Activated naive CD4-positive, alpha-beta T cell treated with anti-CD3 and anti-CD28 coated beads, Interleukin-2, amount 50 U/mL, for 72 hours (primary cell): ENCODE measurements around the gene ZNF585A. TPM values are rescaled to one million over a fixed set of nuclear protein-coding genes. Genes with fewer than 3 reads are reported as not detected.
A peak's percentile ranks its signal among the peaks of the same experiment; 100 is the strongest.
"Not testable (repeated sequence)": the region's sequence is repeated elsewhere in the genome, so short reads cannot be mapped to it uniquely, and the experiment has no call there.

Experiments used
- ATAC-seq, 2 donors: fragments of 150-1000 bp; cut with Tn5 transposase; 2 replicates each; pipeline ENCODE4 v1.10.0; 2021; ENCODE audit warnings: mild to moderate bottlenecking in 2 of 2, moderate library complexity in 2 of 2
- DNase-seq, 2 donors: peaks; one replicate each; pipeline ENCODE4 v3.0.0; 2021 to 2022; ENCODE audit warnings: low spot score in 2 of 2
- H3K27ac Mint-ChIP-seq, 2 donors: one replicate each; pipeline ENCODE4 v1.8.0; 2022; ENCODE audit warnings: mild to moderate bottlenecking in 2 of 2, mixed read lengths in 2 of 2
- H3K36me3 Mint-ChIP-seq, 2 donors: one replicate each; pipeline ENCODE4 v1.8.0; 2022; ENCODE audit warnings: mixed read lengths in 2 of 2
- H3K9me3 Mint-ChIP-seq, 2 donors: one replicate each; pipeline ENCODE4 v1.8.0; 2022; ENCODE audit warnings: mixed read lengths in 2 of 2
- total RNA-seq, 2 donors: library from RNA; stranded (reverse); gene quantifications; one replicate each; pipeline ENCODE4 v1.2.3, GENCODE V29; 2022

Gene ZNF585A
- 1 to 10 TPM; 8.5 to 9.2 TPM for total RNA-seq

DNA sequence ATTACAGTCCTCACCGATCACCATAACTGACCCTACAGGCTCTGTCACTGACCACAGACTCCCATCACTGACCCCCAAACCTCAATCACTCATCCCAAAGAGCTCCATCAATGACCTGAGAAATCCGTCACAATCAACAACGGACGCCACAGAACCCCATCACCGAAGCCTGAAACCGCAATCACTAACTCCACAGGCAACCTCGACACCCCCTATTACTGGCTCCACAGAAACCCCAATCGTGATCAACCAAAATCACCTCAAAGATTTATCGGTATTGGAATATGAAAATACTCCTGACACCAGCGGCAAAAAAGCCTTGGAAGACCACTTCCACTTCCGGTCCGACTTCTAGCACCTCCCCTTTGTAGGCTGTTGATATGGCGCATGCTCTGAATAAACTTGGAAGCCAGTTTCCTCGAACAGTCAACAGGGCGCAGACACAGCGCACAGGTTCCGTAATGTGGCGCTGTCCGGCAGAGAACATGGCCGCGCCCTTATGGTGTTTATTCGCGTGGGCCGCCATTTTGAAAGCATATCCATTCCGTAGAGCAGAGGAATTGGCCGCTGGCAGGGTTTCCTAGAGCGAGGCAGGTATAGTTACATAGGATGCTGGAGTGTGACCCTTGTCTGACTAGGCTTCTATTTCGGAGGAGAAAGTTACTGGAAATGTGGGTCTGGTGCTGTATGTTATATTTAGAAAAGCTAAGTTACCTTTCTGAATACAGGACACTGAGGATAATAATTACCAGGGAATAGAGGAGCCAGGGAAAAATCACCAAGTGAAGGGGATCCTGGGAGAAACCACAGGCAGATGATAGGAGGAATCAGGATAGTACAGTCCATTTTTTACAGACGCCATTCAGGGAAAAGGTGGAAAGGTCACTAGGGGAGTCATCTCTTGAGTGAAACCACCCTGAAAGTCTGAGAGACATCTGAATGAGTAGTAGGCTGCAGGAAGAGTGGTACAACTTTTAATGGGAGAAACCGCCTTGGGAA, at the start of gene ZNF585A:
Gene ZNF585A, minus strand, starts transcription at position 328 of the 999 bp plus-strand sequence. CDS start 2,785 bp downstream, outside the sequence.
- peak; percentile 99 to 100 for ATAC-seq
- Mint-ChIP-seq H3K27ac (no peak within 1 kb of the TSS), H3K9me3 (peaks cover 26 to 34% of the 10 kb centered on the region in 2 donors), H3K36me3 (peaks cover 30 to 52% of the 10 kb centered on the region in 2 donors)
- DNase-seq, result peak; percentile 77 to 88

- Mint-ChIP-seq H3K9me3 (peaks cover 15 to 24% of the 10 kb centered on the region in 2 donors), H3K27ac (no peak overlapping the region), H3K36me3 (peaks cover 56 to 65% of the 10 kb centered on the region in 2 donors)
- DNase-seq (no peak), ATAC-seq (no peak)
Measured at GRCh38 chr19:37221136-37221535, 48.6 kb upstream of the ZNF585A start.

- Mint-ChIP-seq H3K36me3 (peaks cover 50 to 64% of the 10 kb centered on the region in 2 donors), H3K27ac (no peak overlapping the region), H3K9me3 (peaks cover 13 to 27% of the 10 kb centered on the region in 2 donors)
- ATAC-seq (no peak), DNase-seq (no peak)
Measured at GRCh38 chr19:37220383-37220782, 47.9 kb upstream of the ZNF585A start.

GRCh38 chr19:37218592-37218935, 46.1 kb upstream of the ZNF585A start:
- Mint-ChIP-seq H3K27ac (peak overlapping the region; percentile 93 to 97), H3K36me3 (peaks cover 42 to 64% of the 10 kb centered on the region in 2 donors), H3K9me3 (peaks cover 13 to 34% of the 10 kb centered on the region in 2 donors)
- peak; percentile 23 to 71 for ATAC-seq
- DNase-seq, result no peak

- H3K36me3 Mint-ChIP-seq, result peaks cover 41 to 66% of the 10 kb centered on the region in 2 donors
- peak; percentile 78 to 79 for DNase-seq
- peaks cover 13 to 34% of the 10 kb centered on the region in 2 donors for H3K9me3 Mint-ChIP-seq
Measured at GRCh38 chr19:37217775-37218591, 45.5 kb upstream of the ZNF585A start, which contains the start of gene ZNF383. TSS of gene ZNF383 (plus strand) at chr19:37218214. CDS start at chr19:37230454, 12,240 bp downstream.

GRCh38 chr19:37217480-37217774, 44.9 kb upstream of the ZNF585A start:
- peaks cover 18 to 35% of the 10 kb centered on the region in 2 donors for H3K9me3 Mint-ChIP-seq
- H3K36me3 Mint-ChIP-seq, result peaks cover 40 to 66% of the 10 kb centered on the region in 2 donors
- H3K27ac Mint-ChIP-seq, result peak overlapping the region; percentile 93 to 97
- ATAC-seq (no peak), DNase-seq (no peak)

More at GRCh38 chr19:37217775-37218591, 45.5 kb upstream of the ZNF585A start, which contains the start of gene ZNF383:
- ATAC-seq, result peak; percentile 76 to 91
- peak within 1 kb of the TSS; percentile 93 to 97 for H3K27ac Mint-ChIP-seq

DNA sequence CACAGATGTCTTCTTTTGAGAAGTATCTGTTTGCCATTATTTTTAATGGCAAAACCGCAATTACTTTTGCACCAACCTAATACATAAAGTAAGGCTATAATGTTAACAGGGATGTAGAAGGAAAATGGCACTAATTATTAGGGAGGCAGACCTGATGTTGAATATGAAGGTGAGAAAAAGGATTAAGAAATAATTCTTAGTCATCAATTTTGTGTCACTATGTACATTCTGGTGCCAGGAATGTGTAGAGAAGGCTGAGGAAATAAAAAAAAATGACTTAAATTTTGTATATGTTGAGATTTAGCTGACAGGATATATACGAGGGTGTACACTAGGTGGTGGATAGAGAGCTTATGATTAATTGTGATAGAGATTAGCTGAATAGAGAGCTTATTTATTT, 25.3 kb upstream of the ZNF585A start:
- Mint-ChIP-seq H3K36me3 (peaks cover 42 to 76% of the 10 kb centered on the region in 2 donors), H3K27ac (no peak overlapping the region), H3K9me3 (peaks cover 14 to 20% of the 10 kb centered on the region in 2 donors)
- ATAC-seq (no peak), DNase-seq (no peak)

DNA sequence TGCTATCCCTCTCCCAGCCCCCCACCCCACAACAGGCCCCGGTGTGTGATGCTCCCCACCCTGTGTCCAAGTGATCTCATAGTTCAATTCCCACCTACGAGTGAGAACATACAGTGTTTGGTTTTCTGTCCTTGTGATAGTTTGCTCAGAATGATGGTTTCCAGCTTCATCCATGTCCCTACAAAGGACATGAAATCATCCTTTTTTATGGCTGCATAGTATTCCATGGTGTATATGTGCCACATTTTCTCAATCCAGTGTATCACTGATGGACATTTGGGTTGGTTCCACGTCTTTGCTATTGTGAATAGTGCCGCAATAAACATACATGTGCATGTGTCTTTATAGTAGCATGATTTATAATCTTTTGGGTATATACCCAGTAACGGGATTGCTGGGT, 24.6 kb upstream of the ZNF585A start:
- H3K36me3 Mint-ChIP-seq, result peaks cover 44 to 72% of the 10 kb centered on the region in 2 donors
- H3K9me3 Mint-ChIP-seq, result peaks cover 15 to 21% of the 10 kb centered on the region in 2 donors
- not testable (repeated sequence) for DNase-seq, ATAC-seq, H3K27ac Mint-ChIP-seq

- Mint-ChIP-seq H3K9me3 (peaks cover 18 to 23% of the 10 kb centered on the region in 2 donors), H3K36me3 (peaks cover 59 to 84% of the 10 kb centered on the region in 2 donors)
- H3K27ac Mint-ChIP-seq, DNase-seq, ATAC-seq: not testable (repeated sequence)
Measured at GRCh38 chr19:37195248-37195647, 22.8 kb upstream of the ZNF585A start.

DNA sequence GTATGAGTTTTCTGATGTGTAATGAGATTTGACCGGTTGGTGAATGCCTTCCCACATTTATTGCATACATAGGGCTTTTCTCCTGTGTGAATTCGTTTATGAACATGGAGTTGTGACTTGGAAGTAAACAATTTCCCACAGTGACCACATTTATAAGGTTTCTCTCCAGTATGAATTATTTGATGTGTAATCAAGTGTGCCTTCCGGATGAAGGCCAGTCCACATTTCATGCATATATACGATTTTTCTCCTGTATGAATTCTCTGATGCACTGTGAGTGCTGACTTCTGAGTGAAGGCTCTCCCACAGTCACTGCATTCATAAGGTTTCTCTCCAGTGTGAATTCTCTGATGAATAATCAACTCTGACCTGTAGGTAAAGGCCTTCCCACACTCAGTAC, 13.6 kb upstream of the ZNF585A start:
- not testable (repeated sequence) for ATAC-seq, H3K27ac Mint-ChIP-seq, DNase-seq
- Mint-ChIP-seq H3K9me3 (peaks cover 49 to 54% of the 10 kb centered on the region in 2 donors), H3K36me3 (peaks cover 87 to 89% of the 10 kb centered on the region in 2 donors)

GRCh38 chr19:37165635-37166034, 6.9 kb downstream of the ZNF585A start:
- no peak overlapping the region for H3K27ac Mint-ChIP-seq
- peaks cover 76 to 87% of the 10 kb centered on the region in 2 donors for H3K36me3 Mint-ChIP-seq
- DNase-seq (no peak), ATAC-seq (no peak)
- H3K9me3 Mint-ChIP-seq, result peaks cover 42 to 46% of the 10 kb centered on the region in 2 donors

GRCh38 chr19:37160153-37160552, 12.3 kb downstream of the ZNF585A start:
- peaks cover 89 to 93% of the 10 kb centered on the region in 2 donors for H3K36me3 Mint-ChIP-seq
- no peak overlapping the region for H3K27ac Mint-ChIP-seq
- H3K9me3 Mint-ChIP-seq, result peaks cover 46 to 52% of the 10 kb centered on the region in 2 donors
- no peak for DNase-seq
- ATAC-seq, result no peak

- DNase-seq, result no peak
- Mint-ChIP-seq H3K9me3 (peaks cover 39 to 44% of the 10 kb centered on the region in 2 donors), H3K27ac (no peak overlapping the region), H3K36me3 (peaks cover 60% of the 10 kb centered on the region in 2 donors)
- ATAC-seq, result no peak
Measured at GRCh38 chr19:37148214-37148613, 24.3 kb downstream of the ZNF585A start.

GRCh38 chr19:37136111-37136510, 36.4 kb downstream of the ZNF585A start:
- peaks cover 53 to 66% of the 10 kb centered on the region in 2 donors for H3K9me3 Mint-ChIP-seq
- DNase-seq, result no peak
- no peak for ATAC-seq

DNA sequence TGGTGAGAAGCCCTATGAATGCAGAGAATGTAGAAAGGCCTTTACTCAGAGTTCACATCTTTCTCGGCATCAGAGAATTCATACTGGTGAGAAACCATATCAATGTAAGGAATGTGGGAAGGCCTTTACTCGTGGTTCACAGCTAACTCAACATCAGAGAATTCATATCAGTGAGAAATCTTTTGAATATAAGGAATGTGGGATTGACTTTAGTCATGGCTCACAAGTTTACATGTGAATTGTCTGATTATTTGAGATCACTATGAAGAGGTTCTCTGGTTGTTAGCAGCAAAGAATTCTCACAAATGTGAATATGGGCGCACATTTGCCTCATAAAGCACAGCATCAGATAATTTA, 43.7 kb downstream of the ZNF585A start:
- Mint-ChIP-seq H3K9me3 (peaks cover 61 to 75% of the 10 kb centered on the region in 2 donors), H3K36me3 (peaks cover 87 to 91% of the 10 kb centered on the region in 2 donors), H3K27ac (no peak overlapping the region)
- no peak for DNase-seq
- no peak for ATAC-seq

More at GRCh38 chr19:37136111-37136510, 36.4 kb downstream of the ZNF585A start:
- H3K27ac Mint-ChIP-seq, result no peak overlapping the region
- H3K36me3 Mint-ChIP-seq, result peaks cover 74 to 76% of the 10 kb centered on the region in 2 donors

DNA sequence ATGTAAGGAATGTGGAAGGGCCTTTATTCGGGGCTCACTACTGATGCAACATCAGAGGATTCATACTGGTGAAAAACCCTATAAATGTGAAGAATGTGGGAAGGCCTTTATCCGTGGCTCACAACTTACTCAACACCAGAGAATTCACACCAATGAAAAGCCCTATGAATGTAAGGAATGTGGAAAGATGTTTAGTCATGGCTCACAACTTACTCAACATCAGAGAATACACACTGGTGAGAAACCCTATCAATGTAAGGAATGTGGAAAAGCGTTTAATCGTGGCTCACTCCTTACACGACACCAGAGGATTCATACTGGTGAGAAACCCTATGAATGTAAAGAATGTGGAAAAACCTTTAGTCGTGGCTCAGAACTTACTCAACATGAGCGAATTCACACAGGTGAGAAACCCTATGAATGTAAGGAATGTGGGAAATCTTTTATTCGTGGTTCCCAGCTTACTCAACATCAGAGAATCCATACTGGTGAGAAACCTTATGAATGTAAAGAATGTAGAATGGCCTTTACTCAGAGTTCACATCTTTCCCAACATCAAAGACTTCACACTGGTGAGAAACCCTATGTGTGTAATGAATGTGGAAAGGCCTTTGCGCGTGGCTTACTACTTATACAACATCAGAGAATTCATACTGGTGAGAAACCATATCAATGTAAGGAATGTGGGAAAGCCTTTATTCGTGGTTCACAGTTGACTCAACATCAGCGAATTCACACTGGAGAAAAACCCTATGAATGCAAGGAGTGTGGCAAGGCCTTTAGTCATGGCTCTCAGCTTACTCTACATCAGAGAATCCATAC, 44.3 kb downstream of the ZNF585A start:
- peaks cover 56 to 70% of the 10 kb centered on the region in 2 donors for H3K9me3 Mint-ChIP-seq
- DNase-seq (no peak), ATAC-seq (peak in 1 of 2 donors; percentile 33)
- no peak overlapping the region for H3K27ac Mint-ChIP-seq
- H3K36me3 Mint-ChIP-seq, result peaks cover 84 to 91% of the 10 kb centered on the region in 2 donors
